Adipocyte (in vitro differentiated cells): ENCODE data around the gene YWHAE.
"Not testable (repeated sequence)": the region's sequence is repeated elsewhere in the genome, so short reads cannot be mapped to it uniquely, and the experiment has no call there.

Experiments
- DNase-seq: peaks from one replicate; pipeline ENCODE4 v3.0.0-alpha.2; 2015; ENCODE audit warnings: low read depth
- H3K27me3 ChIP-seq: replicated peaks from 2 replicates; pipeline ENCODE4 v1.7.0; 2013; ENCODE audit warnings: mild to moderate bottlenecking, low read length, moderate library complexity; ENCODE audit not compliant: control insufficient read depth, insufficient read depth
- H3K36me3 ChIP-seq: 2 replicates; pipeline ENCODE4 v1.7.0; 2013; ENCODE audit warnings: low read length, mild to moderate bottlenecking, moderate library complexity; ENCODE audit not compliant: control insufficient read depth, insufficient read depth, severe bottlenecking
- H3K4me1 ChIP-seq: 2 replicates; pipeline ENCODE4 v1.7.0; 2013; ENCODE audit warnings: mild to moderate bottlenecking, low read length, moderate library complexity; ENCODE audit not compliant: control insufficient read depth, insufficient read depth
- H3K4me3 ChIP-seq: 2 replicates; pipeline ENCODE4 v1.7.0; 2013; ENCODE audit warnings: mild to moderate bottlenecking, low read length, moderate library complexity
- H3K9ac ChIP-seq: 2 replicates; pipeline ENCODE4 v1.7.0; 2013; ENCODE audit warnings: mild to moderate bottlenecking, low read length, moderate library complexity
- H3K9me3 ChIP-seq: 2 replicates; pipeline ENCODE4 v1.7.0; 2013; ENCODE audit warnings: mild to moderate bottlenecking, low read length, moderate library complexity; ENCODE audit not compliant: control insufficient read depth

The YWHAE gene

DNA sequence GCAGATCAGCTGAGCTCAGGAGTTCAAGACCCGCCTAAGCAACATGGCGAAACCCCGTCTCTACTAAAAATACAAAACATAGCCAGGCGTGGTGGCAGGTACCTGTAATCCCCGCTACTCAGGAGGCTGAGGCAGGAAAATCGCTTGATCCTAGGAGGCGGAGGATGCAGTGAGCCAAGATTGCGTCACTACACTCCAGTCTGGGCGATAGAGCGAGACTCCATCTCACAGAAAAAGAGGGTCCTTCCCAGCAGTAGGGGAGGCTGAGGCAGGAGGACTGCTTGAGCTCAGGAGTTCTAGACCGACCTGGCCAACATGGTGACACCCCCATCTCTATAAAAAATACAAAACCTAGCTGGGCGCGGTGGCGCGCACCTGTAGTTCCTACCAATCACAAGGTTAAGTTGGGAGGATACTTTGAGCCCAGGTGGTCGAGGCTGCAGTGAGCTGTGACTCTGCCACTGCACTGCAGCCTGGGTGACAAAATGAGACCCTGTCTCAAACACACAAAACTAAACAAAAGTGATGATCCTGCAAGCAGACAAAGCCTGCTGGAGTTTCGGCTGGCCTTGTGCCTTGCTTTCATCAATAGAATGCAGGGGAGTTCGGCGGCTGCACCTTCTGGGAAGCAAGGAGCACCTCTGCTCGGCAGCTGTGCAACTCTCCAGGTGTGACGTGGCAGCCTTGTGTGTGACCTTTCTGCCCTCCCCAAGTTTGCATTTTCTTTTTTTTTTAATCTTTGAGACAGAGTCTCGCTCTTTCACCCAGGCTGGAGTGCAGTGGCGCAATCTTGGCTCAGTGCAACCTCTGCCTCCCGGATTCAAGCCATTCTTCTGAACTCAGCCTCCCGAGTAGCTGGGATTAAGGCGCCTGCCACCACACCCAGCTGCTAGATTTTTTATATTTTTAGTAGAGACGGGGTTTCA, 12.4 kb upstream of the YWHAE start:
- H3K9me3 ChIP-seq: no peaks in the 10 kb centered on the region
- no peak for DNase-seq
- no peak overlapping the region for H3K4me3 ChIP-seq
- H3K9ac ChIP-seq: peak overlapping the region; percentile 36
- H3K4me1 ChIP-seq: peaks cover 16% of the 10 kb centered on the region
- no peaks in the 10 kb centered on the region for H3K36me3 ChIP-seq
- no peaks in the 10 kb centered on the region for H3K27me3 ChIP-seq

DNA sequence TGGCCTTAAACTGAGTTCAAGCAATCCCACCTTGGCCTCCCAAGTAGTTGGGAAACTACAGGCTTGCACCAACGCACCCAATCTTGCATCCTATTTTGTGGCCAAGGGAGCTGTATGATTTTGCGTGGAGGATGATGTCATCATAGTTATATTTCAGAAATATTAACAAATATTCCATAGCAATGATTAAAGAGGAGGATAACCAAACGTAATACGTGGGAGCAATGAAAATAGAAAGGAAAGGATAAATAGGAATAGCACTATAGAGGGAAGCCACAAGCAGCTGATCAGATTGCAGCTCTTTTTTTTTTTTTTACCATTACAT, 2.2 kb upstream of the YWHAE start:
- Histone ChIP-seq H3K9me3 (no peaks in the 10 kb centered on the region), H3K9ac (no peak overlapping the region), H3K4me3 (no peak overlapping the region), H3K36me3 (no peaks in the 10 kb centered on the region), H3K4me1 (peaks cover 17% of the 10 kb centered on the region), H3K27me3 (no peaks in the 10 kb centered on the region)
- no peak for DNase-seq

DNA sequence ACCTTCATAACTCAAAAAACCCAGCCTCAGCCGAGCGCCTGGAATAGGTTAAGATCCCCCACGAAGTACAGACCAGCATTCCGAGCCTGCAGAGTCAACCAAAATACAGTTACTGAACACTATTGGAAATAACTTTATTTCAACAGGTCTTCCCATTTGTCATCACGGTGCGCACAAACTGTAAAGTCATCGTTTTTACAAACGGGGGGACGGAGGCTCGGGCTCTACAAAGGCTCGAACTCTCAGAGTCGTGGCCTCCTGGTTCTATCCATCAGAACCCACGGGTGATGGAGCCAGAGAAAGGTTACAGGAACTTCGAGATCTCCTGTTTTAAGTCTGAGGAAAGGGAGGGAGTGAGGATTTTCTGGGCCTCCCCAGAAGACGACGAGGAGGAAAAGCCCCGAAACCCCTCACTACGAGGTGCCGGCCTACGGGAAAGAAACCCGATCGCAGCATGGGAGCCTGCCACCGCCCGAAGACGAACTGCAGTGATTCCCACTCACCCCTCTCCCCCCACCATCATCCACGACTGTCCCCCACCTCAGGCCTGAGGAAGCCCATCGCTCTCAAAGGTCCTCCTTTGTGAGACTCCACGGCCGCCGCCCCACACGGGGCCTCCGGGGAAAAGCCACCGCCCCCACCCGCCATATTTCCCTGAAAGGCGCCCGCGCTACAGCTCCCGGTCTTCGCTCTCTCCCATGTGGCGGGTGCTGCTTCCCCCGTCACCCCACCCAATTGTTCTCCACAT, 917 bp downstream of the YWHAE start:
- peak; percentile 71 for DNase-seq
- H3K4me1 ChIP-seq: peaks cover 28% of the 10 kb centered on the region

DNA sequence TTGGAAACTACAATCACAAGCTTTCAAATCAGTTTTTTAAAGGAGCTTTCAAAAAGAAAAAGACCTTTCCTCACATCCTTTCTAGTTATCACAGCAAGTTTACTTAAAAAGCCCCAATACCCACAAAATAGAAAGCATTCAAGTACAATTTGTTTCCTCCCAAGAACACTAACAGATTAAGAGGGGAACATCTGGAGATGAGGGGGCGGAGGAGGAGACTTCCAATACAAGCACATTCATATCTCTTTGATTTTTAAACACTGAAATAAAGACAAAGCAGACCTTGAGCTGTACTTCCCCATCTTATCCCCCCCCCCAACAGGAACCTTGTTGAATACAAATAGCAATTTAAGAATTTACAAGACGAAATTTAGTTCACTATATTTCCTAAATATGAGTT, 2.0 kb downstream of the YWHAE start:
- Histone ChIP-seq H3K4me1 (peaks cover 34% of the 10 kb centered on the region), H3K9ac (peak overlapping the region; percentile 98), H3K27me3 (no peaks in the 10 kb centered on the region), H3K9me3 (no peaks in the 10 kb centered on the region), H3K4me3 (peak overlapping the region; percentile 100), H3K36me3 (no peaks in the 10 kb centered on the region)
- DNase-seq: peak; percentile 53

More for the DNA sequence above, 917 bp downstream of the YWHAE start:
- Histone ChIP-seq H3K27me3 (no peaks in the 10 kb centered on the region), H3K4me3 (peak overlapping the region; percentile 100), H3K9me3 (no peaks in the 10 kb centered on the region), H3K36me3 (no peaks in the 10 kb centered on the region), H3K9ac (peak overlapping the region; percentile 98)

DNA sequence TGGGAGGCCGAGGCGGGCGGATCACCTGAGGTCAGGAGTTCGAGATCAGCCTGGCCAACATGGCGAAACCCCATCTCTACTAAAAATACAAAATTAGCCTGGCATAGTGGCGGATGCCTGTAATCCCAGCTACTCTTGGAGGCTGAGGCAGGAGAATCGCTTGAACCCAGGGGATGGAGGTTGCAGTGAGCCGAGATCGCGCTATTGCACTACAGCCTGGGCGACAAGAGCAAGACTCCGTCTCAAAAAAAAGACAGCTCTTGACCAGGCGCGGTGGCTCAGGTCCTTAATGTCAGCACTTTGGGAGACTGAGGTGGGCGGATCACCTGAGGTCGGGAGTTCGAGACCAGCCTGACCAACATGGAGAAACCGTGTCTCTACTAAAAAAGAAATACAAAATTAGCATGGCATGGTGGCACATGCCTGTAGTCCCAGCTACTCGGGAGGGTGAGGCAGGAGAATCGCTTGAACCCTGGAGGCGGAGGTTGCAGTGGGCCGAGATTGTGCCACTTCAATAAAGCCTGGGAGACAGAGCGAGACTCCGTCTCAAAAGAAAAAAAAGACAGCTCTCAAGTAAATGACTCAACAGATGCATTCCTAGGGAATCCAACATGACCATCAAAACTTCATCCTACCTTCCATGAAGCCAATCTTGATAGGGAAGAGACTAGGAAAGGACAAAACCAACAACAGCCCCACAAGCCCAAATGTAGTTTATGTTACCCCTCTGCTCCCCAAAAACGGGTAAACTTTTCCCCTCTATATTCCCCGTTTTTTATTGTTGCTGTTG, 4.0 kb downstream of the YWHAE start:
- not testable (repeated sequence) for H3K9ac ChIP-seq, H3K36me3 ChIP-seq, H3K27me3 ChIP-seq, H3K4me3 ChIP-seq, H3K9me3 ChIP-seq, DNase-seq
- peaks cover 50% of the 10 kb centered on the region for H3K4me1 ChIP-seq

DNA sequence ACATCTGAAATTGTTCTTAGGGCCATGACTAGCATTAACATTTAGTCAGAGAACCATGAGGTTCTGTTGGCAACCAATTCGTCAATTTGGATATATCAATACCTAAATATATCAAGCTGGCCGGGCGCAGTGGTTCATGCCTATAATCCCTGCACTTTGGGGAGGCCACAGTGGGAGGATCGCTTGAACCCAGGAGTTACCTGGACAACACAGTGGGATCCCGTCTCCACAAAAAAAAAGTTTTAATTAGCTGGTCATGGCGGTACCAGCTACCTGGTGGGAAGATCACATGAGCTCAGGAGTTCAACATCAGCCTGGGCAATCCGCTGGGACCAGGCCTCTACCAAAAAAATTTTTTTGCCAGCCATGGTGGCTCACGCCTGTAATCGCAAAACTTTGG, 8.4 kb downstream of the YWHAE start:
- peaks cover 3% of the 10 kb centered on the region for H3K36me3 ChIP-seq
- no peak for DNase-seq
- no peaks in the 10 kb centered on the region for H3K9me3 ChIP-seq
- no peak overlapping the region for H3K9ac ChIP-seq
- peaks cover 73% of the 10 kb centered on the region for H3K4me1 ChIP-seq
- H3K4me3 ChIP-seq: no peak overlapping the region
- H3K27me3 ChIP-seq: no peaks in the 10 kb centered on the region

DNA sequence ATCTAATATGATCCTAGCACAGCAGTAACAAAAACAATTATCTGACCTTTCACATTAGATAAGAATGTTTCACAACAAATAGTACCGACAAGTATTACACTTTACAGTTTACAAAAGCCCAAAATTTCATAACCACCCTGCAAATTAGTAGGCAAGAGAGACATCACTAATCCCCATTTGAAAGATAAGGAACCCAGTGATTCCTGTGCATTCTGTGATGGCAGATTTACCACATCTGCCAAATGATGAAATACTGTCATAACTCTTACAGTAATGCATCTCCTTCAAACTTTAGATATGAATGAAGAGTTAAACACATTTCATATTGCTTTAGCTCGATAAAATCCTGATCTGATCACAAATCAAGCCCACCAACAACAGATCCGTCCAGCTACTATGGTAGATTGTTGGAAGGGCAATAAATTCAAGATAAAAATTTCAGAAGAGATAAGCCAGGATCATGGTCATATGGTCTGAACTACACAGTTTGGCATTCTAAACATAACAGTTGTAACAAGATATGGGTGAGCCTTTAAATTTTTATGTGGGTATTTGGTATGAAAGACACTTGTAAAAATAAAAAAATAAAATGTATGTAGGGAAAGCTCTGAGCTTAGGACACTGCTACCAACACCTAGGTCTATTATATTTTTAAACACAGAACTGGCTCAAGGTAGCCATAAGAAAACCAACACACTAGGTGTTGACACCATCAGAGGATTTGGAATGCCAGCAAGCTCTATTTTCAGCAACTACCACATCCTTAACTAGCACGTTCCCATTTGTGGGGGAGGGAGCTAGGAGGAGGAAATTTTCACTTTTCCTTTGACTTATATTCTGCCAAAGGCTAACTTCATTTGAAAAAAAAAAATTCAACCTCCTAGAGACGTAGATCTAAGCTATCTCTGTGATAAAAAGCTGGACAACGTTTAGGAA, 9.3 kb downstream of the YWHAE start:
- Histone ChIP-seq H3K36me3 (peaks cover 3% of the 10 kb centered on the region), H3K4me1 (peaks cover 76% of the 10 kb centered on the region), H3K27me3 (no peaks in the 10 kb centered on the region), H3K9me3 (no peaks in the 10 kb centered on the region), H3K4me3 (peak overlapping the region; percentile 28), H3K9ac (no peak overlapping the region)
- DNase-seq: peak; percentile 69

DNA sequence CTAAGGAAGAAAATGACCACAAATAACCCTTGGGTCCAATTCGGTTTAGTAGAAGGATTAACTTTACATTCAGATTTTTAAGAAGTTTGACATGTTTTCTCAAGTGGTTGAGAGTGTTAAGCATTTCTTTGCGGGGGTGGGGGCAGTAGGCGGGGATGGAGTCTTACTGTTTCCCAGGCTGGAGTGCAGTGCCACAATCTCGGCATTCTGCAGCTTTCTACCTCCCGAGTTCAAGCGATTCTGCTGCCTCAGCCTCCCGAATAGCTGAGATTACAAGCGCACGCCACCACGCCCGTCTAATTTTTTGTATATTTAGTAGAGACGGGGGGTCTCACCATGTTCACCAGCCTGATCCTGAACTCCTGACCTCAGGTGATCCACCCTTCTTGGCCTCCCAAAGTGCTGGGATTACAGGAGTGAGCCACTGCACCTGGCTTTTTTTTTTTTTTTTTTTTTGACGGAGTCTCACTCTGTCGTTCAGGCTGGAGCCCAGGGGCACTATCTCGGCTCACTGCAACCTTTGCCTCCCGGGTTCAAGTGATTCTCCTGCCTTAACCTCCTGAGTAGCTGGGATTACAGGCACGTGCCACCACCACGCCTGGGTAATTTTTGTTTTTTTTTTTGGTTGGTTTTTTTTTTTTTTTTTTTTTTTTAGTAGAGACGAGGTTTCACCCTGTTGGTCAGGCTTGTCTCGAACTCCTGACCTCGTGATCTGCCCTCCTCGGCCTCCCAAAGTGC, 12.4 kb downstream of the YWHAE start:
- H3K9me3 ChIP-seq, H3K9ac ChIP-seq, H3K36me3 ChIP-seq, DNase-seq, H3K4me3 ChIP-seq, H3K27me3 ChIP-seq: not testable (repeated sequence)
- H3K4me1 ChIP-seq: peaks cover 85% of the 10 kb centered on the region

DNA sequence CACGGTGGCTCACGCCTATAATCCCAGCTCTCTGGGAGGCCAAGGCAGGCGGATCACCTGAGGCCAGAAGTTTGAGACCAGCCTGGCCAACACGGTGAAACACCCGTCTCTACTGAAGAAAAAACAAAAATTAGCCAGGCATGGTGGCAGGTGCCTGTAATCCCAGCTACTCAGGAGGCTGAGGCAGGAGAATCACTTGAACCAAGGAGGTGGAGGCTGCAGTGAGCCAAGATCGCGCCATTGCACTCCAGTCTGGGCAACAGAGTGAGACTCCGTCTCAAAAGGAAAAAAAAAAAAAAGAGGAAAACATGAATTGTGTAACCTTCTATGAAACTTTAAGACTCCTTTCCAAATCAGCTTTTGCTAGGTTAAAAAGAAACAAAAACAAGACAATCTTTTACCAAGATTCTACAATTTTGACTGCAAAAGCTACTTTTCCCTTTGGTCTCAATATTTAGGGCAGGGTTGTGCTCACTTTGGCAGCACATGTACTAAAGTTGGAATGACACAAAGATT, 13.3 kb downstream of the YWHAE start:
- H3K9me3 ChIP-seq, H3K36me3 ChIP-seq, H3K27me3 ChIP-seq, H3K4me3 ChIP-seq, H3K9ac ChIP-seq, DNase-seq: not testable (repeated sequence)
- H3K4me1 ChIP-seq: peaks cover 76% of the 10 kb centered on the region

DNA sequence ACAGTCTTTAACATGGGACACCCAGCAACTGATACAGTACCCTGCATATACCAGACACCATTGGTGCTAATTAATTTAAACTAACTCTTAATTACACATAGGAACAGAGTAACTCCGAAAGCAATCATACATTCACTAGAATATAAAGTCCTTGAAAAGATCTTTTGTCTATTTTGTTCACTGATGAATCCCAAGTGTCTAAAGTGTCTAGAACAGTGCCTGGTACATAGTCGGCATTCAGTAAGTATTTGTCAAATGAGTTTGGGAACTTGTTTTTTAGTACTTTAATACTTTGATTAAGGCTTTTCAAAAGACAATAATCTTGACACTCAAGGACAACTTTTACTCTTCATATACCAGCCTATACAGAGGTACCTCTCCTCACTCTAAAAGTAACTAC, 13.8 kb downstream of the YWHAE start:
- no peaks in the 10 kb centered on the region for H3K36me3 ChIP-seq
- no peaks in the 10 kb centered on the region for H3K27me3 ChIP-seq
- no peak overlapping the region for H3K4me3 ChIP-seq
- DNase-seq: no peak
- H3K4me1 ChIP-seq: peaks cover 71% of the 10 kb centered on the region
- H3K9ac ChIP-seq: no peak overlapping the region
- no peaks in the 10 kb centered on the region for H3K9me3 ChIP-seq
